Keratinocyte (primary cell): Measurements from ENCODE around the gene NCKAP5. TPM values are rescaled to one million over a fixed set of nuclear protein-coding genes. Genes with fewer than 3 reads are reported as not detected.

Experiments used
- DNase-seq: peaks from one replicate; pipeline ENCODE4 v3.0.0-alpha.2; 2011; ENCODE audit warnings: low read depth, missing footprints, low spot score
- FAIRE-seq: peaks from 2 replicates; lab custom pipeline; 2011; peaks lifted over from hg19 to GRCh38; lab: Jason Lieb, UNC
- H2AFZ ChIP-seq: 2 replicates; pipeline ENCODE4 v1.6.0; 2012; ENCODE audit warnings: low read length, control low read depth, inconsistent platforms; ENCODE audit not compliant: control insufficient read depth
- H3K27ac ChIP-seq: 2 replicates; pipeline ENCODE4 v1.5.1; 2011; ENCODE audit warnings: low read length; ENCODE audit not compliant: control insufficient read depth, insufficient read depth
- H3K27me3 ChIP-seq: 3 replicates; pipeline ENCODE4 v1.6.0; 2011; ENCODE audit warnings: low read length; ENCODE audit not compliant: control insufficient read depth, insufficient read depth; ENCODE audit errors: extremely low read depth
- H3K36me3 ChIP-seq, 2 experiments: 2 replicates in 1 of 2; 3 replicates in 1 of 2; pipeline ENCODE4 v1.5.1; 2011; ENCODE audit warnings: low read length in 2 of 2, mild to moderate bottlenecking in 1 of 2; ENCODE audit not compliant: control insufficient read depth in 2 of 2, insufficient read depth in 2 of 2; ENCODE audit errors: extremely low read depth in 1 of 2
- H3K4me1 ChIP-seq: 3 replicates; pipeline ENCODE4 v1.5.1; 2011; ENCODE audit warnings: low read length; ENCODE audit not compliant: control insufficient read depth, insufficient read depth; ENCODE audit errors: extremely low read depth
- H3K4me2 ChIP-seq: 3 replicates; pipeline ENCODE4 v1.6.0; 2011; ENCODE audit warnings: low read depth, low read length; ENCODE audit not compliant: control insufficient read depth, insufficient read depth; ENCODE audit errors: extremely low read depth
- H3K4me3 ChIP-seq, 3 experiments: fragments of 200-600 bp in 1 of 3; sonication (generic) in 1 of 3; 2 replicates in 2 of 3; 3 replicates in 1 of 3; pipeline ENCODE4 v1.5.1; 2011 to 2016; ENCODE audit warnings: low read length in 3 of 3, mild to moderate bottlenecking in 3 of 3, control low read depth in 2 of 3, inconsistent platforms in 1 of 3, low read depth in 1 of 3, mixed read lengths in 1 of 3, mixed run types in 1 of 3, moderate library complexity in 1 of 3; ENCODE audit not compliant: control insufficient read depth in 2 of 3, insufficient read depth in 2 of 3; ENCODE audit errors: extremely low read depth in 1 of 3
- H3K79me2 ChIP-seq: 2 replicates; pipeline ENCODE4 v1.6.0; 2012; ENCODE audit warnings: low read length; ENCODE audit not compliant: control insufficient read depth, insufficient read depth
- H3K9ac ChIP-seq: 3 replicates; pipeline ENCODE4 v1.6.0; 2011; ENCODE audit warnings: low read length; ENCODE audit not compliant: control insufficient read depth, insufficient read depth; ENCODE audit errors: extremely low read depth
- H3K9me1 ChIP-seq: 3 replicates; pipeline ENCODE4 v1.6.0; 2011; ENCODE audit warnings: low read length; ENCODE audit not compliant: control insufficient read depth, insufficient read depth; ENCODE audit errors: extremely low read depth
- H3K9me3 ChIP-seq: 2 replicates; pipeline ENCODE4 v1.5.1; 2012; ENCODE audit warnings: low read depth, low read length; ENCODE audit not compliant: control insufficient read depth
- H4K20me1 ChIP-seq: 3 replicates; pipeline ENCODE4 v1.6.0; 2011; ENCODE audit warnings: low read length; ENCODE audit not compliant: control insufficient read depth, insufficient read depth; ENCODE audit errors: extremely low read depth
- EZH2 ChIP-seq: IDR thresholded peaks from one replicate; pipeline ENCODE4 v1.6.1; 2012; ENCODE audit warnings: inconsistent platforms, mild to moderate bottlenecking, low read length, moderate library complexity
- dilution Hi-C: fragments of 300-500 bp; cut with MboI; formaldehyde crosslinking; loops from one replicate; pipeline ENCODE4 v1.7.0; 2020; ENCODE audit warnings: low sequenced_read_pairs; ENCODE audit not compliant: extremely low pct_ligation_motif_present
- polyA plus RNA-seq, 5 experiments: library from polyadenylated mRNA; depleted of rRNA in 3 of 5; stranded (reverse) in 3 of 5; stranded (forward) in 1 of 5; unstranded in 1 of 5; fragments of >200 nt; gene quantifications; 1 replicate in 1 of 5; 2 replicates in 3 of 5; 3 replicates in 1 of 5; pipeline versions ENCODE4 v1.2.1 to v1.2.3, GENCODE V29; 2011 to 2012; ENCODE audit warnings: missing spikeins in 2 of 5, low read depth in 1 of 5, low replicate concordance in 1 of 5
- TF ChIP-seq, protein P1 (sequence below), 3 experiments: IDR thresholded peaks in 1 of 3; conservative IDR thresholded peaks in 1 of 3; optimal IDR thresholded peaks in 1 of 3; 2 replicates in 2 of 3; 3 replicates in 1 of 3; pipeline versions ENCODE3 to v1.5.1; 2011; ENCODE audit warnings: low read length in 3 of 3, mild to moderate bottlenecking in 3 of 3, moderate library complexity in 2 of 3, control low read depth in 1 of 3, inconsistent platforms in 1 of 3; ENCODE audit not compliant: insufficient read depth in 2 of 3; ENCODE audit errors: extremely low read depth in 1 of 3

Gene NCKAP5
- polyA plus RNA-seq, 1 donor (not counting 4 experiments of a cell fraction or from before 2014, with no cell fraction given) = 3.6 TPM

GRCh38 chr2:132691556-132691955 lies 876.7 kb downstream of the NCKAP5 start:
- Histone ChIP-seq H2AFZ (no peak overlapping the region), H3K36me3 (no peaks in the 10 kb centered on the region), H3K27me3 (no peaks in the 10 kb centered on the region), H3K9ac (no peak overlapping the region), H3K4me3 (no peak overlapping the region), H3K27ac (no peak overlapping the region), H3K9me1 (no peaks in the 10 kb centered on the region), H3K79me2 (no peaks in the 10 kb centered on the region), H3K9me3 (no peaks in the 10 kb centered on the region), H4K20me1 (no peaks in the 10 kb centered on the region), H3K4me1 (no peaks in the 10 kb centered on the region), H3K4me2 (no peak overlapping the region)
- dilution Hi-C loops = no loop called here
- no peak for TF ChIP-seq EZH2
- TF ChIP-seq, protein P1, sequence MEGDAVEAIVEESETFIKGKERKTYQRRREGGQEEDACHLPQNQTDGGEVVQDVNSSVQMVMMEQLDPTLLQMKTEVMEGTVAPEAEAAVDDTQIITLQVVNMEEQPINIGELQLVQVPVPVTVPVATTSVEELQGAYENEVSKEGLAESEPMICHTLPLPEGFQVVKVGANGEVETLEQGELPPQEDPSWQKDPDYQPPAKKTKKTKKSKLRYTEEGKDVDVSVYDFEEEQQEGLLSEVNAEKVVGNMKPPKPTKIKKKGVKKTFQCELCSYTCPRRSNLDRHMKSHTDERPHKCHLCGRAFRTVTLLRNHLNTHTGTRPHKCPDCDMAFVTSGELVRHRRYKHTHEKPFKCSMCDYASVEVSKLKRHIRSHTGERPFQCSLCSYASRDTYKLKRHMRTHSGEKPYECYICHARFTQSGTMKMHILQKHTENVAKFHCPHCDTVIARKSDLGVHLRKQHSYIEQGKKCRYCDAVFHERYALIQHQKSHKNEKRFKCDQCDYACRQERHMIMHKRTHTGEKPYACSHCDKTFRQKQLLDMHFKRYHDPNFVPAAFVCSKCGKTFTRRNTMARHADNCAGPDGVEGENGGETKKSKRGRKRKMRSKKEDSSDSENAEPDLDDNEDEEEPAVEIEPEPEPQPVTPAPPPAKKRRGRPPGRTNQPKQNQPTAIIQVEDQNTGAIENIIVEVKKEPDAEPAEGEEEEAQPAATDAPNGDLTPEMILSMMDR (optimal IDR thresholded peaks at IDR 0.05 in 1 of 3, IDR thresholded peaks at IDR 0.05 in 1 of 3, conservative IDR thresholded peaks at IDR 0.05 in 1 of 3; ENCODE audit: extremely low read depth in 1 of 3, insufficient read depth in 2 of 3, low read length in 3 of 3) = no peak
- DNase-seq = no peak
- FAIRE-seq = no peak

DNA sequence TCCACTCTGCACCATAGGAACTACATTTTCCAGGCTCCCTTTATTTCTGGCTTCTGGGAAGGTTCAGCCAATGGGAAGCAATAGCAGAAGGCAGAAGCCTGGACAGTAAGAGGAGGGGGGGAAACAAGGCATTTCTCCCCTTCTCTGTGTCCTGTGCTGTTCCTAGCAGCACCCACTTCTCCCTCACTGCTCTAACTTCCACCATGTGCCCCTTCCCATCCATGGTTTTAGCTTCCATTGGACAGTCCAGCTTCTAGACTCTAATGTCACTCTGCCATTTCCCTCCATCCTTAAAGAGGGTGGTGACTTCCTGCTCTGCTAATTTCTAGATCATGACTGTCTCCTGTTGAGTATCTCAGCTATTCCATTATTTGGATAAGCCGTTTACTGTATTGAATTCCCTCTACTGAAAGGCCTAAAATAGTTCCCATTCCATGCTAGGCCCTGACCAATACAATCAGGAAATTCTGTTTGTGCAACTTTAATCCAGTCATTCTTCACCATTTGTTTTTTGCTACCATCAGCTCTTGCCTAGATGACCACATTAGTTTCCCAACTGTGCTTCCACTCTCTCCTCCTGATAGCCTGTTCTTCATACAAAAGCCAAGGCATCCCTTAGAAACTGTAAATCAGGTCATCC lies 877.5 kb downstream of the NCKAP5 start:
- FAIRE-seq (no peak), DNase-seq (no peak)
- Histone ChIP-seq H3K27me3 (no peaks in the 10 kb centered on the region), H3K4me1 (no peaks in the 10 kb centered on the region), H3K79me2 (no peaks in the 10 kb centered on the region), H4K20me1 (no peaks in the 10 kb centered on the region), H2AFZ (no peak overlapping the region), H3K4me2 (no peak overlapping the region), H3K9me1 (no peaks in the 10 kb centered on the region), H3K27ac (no peak overlapping the region), H3K9me3 (no peaks in the 10 kb centered on the region), H3K4me3 (no peak overlapping the region), H3K36me3 (no peaks in the 10 kb centered on the region), H3K9ac (no peak overlapping the region)
- no peak for TF ChIP-seq EZH2
- TF ChIP-seq, protein P1 (optimal IDR thresholded peaks at IDR 0.05 in 1 of 3, IDR thresholded peaks at IDR 0.05 in 1 of 3, conservative IDR thresholded peaks at IDR 0.05 in 1 of 3; ENCODE audit: extremely low read depth in 1 of 3, insufficient read depth in 2 of 3, low read length in 3 of 3) = no peak
- dilution Hi-C loops = no loop called here
